Endothelial cell of umbilical vein (primary cell): ENCODE data around the gene SFRP2. TPM values are rescaled to one million over a fixed set of nuclear protein-coding genes. Genes with fewer than 3 reads are reported as not detected.

Experiments used
- BruUV-seq: library from RNA; stranded (reverse); fragments of 400-500 nt; replicated peaks from 2 replicates; lab custom pipeline; 2021; lab: Mats Ljungman, UMichigan
- CTCF ChIA-PET: fragments of 300-600, 350-600 bp; sonication (Branson Sonifier 250); formaldehyde crosslinking; loops from one replicate; lab custom pipeline; 2021; ENCODE audit warnings: antibody characterized with exemption, inconsistent platforms; lab: Charles Lee
- POLR2A ChIA-PET: fragments of 300-600, 350-600 bp; sonication (Branson Sonifier 250); formaldehyde crosslinking; loops from one replicate; lab custom pipeline; 2021; ENCODE audit warnings: antibody characterized with exemption, inconsistent platforms; lab: Charles Lee
- DNase-seq: peaks from one replicate; pipeline ENCODE4 v3.0.0-alpha.2; 2011; ENCODE audit warnings: low read depth, low spot score
- FAIRE-seq: peaks from 2 replicates; lab custom pipeline; 2011; peaks lifted over from hg19 to GRCh38; lab: Jason Lieb, UNC
- H2AFZ ChIP-seq: 2 replicates; pipeline ENCODE4 v1.6.0; 2012; ENCODE audit warnings: low read depth, low read length, control low read depth, inconsistent platforms
- H3K27ac ChIP-seq: 2 replicates; pipeline ENCODE4 v1.5.1; 2011; ENCODE audit warnings: low read depth, mild to moderate bottlenecking, control low read depth, low read length, moderate library complexity; ENCODE audit not compliant: insufficient read depth
- H3K27me3 ChIP-seq, 2 experiments: 2 replicates each; pipeline versions ENCODE4 v1.6.0 to v1.6.1; 2011; ENCODE audit warnings: low read length in 2 of 2, mixed read lengths in 1 of 2; ENCODE audit not compliant: control insufficient read depth in 2 of 2, insufficient read depth in 2 of 2
- H3K36me3 ChIP-seq, 2 experiments: 2 replicates in 1 of 2; 3 replicates in 1 of 2; pipeline ENCODE4 v1.5.1; 2011; ENCODE audit warnings: low read length in 2 of 2, mild to moderate bottlenecking in 1 of 2, moderate library complexity in 1 of 2; ENCODE audit not compliant: control insufficient read depth in 2 of 2, insufficient read depth in 2 of 2; ENCODE audit errors: extremely low read depth in 1 of 2
- H3K4me1 ChIP-seq: 3 replicates; pipeline ENCODE4 v1.5.1; 2011; ENCODE audit warnings: mild to moderate bottlenecking, low read length; ENCODE audit not compliant: control insufficient read depth, insufficient read depth; ENCODE audit errors: extremely low read depth
- H3K4me2 ChIP-seq: 2 replicates; pipeline ENCODE4 v1.6.1; 2011; ENCODE audit warnings: low read length, control low read depth, mixed read lengths; ENCODE audit not compliant: insufficient read depth
- H3K4me3 ChIP-seq, 3 experiments: fragments of 200-600 bp in 1 of 3; sonication (generic), shearing (Covaris generic) in 1 of 3; replicated peaks in 1 of 3; 2 replicates each; pipeline ENCODE4 v1.5.1; 2011 to 2016; ENCODE audit warnings: control low read depth in 3 of 3, low read length in 3 of 3, mild to moderate bottlenecking in 2 of 3, inconsistent platforms in 1 of 3, low read depth in 1 of 3, moderate library complexity in 1 of 3; ENCODE audit not compliant: insufficient read depth in 1 of 3
- H3K79me2 ChIP-seq: 2 replicates; pipeline ENCODE4 v1.6.0; 2012; ENCODE audit warnings: low read length, inconsistent platforms; ENCODE audit not compliant: control insufficient read depth, insufficient read depth
- H3K9ac ChIP-seq: replicated peaks from 2 replicates; pipeline ENCODE3; 2011; ENCODE audit warnings: low read length, control low read depth; ENCODE audit not compliant: insufficient read depth; ENCODE audit errors: extremely low read depth
- H3K9me1 ChIP-seq: replicated peaks from 3 replicates; pipeline ENCODE4 v1.6.0; 2011; ENCODE audit warnings: mild to moderate bottlenecking, low read length; ENCODE audit not compliant: control insufficient read depth, insufficient read depth; ENCODE audit errors: extremely low read depth
- H3K9me3 ChIP-seq: replicated peaks from 2 replicates; pipeline ENCODE4 v1.5.1; 2012; ENCODE audit warnings: low read length, inconsistent platforms; ENCODE audit not compliant: control insufficient read depth, insufficient read depth
- H4K20me1 ChIP-seq: replicated peaks from 2 replicates; pipeline ENCODE3; 2011; ENCODE audit warnings: mild to moderate bottlenecking, low read length; ENCODE audit not compliant: control insufficient read depth, insufficient read depth; ENCODE audit errors: extremely low read depth
- EZH2 ChIP-seq: IDR thresholded peaks from 2 replicates; pipeline ENCODE4 v1.6.1; 2012; ENCODE audit warnings: borderline replicate concordance, low read depth, mild to moderate bottlenecking, moderate library complexity, low read length, inconsistent platforms; ENCODE audit not compliant: severe bottlenecking
- FOS ChIP-seq: IDR thresholded peaks from 2 replicates; pipeline ENCODE4 v1.6.1; 2011; ENCODE audit warnings: mild to moderate bottlenecking, low read length, moderate library complexity, borderline replicate concordance; ENCODE audit not compliant: insufficient read depth
- GATA2 ChIP-seq: IDR thresholded peaks from 2 replicates; pipeline ENCODE4 v1.7.0; 2011; ENCODE audit warnings: low read depth, mild to moderate bottlenecking, moderate library complexity, mixed read lengths, low read length; ENCODE audit not compliant: insufficient read length, insufficient read depth
- JUN ChIP-seq: IDR thresholded peaks from 2 replicates; pipeline ENCODE4 v1.6.1; 2011; ENCODE audit warnings: borderline replicate concordance, low read depth; ENCODE audit not compliant: insufficient read length, insufficient read depth
- MYC ChIP-seq: IDR thresholded peaks from one replicate; pipeline ENCODE4 v1.6.1; 2011; ENCODE audit warnings: mild to moderate bottlenecking, low read depth, low read length
- POLR2A ChIP-seq: IDR thresholded peaks from 2 replicates; pipeline ENCODE4 v1.6.1; 2012; ENCODE audit warnings: low read depth, mild to moderate bottlenecking, control low read depth, low read length
- POLR2AphosphoS5 ChIP-seq: IDR thresholded peaks from 2 replicates; pipeline ENCODE4 v1.6.1; 2012; ENCODE audit warnings: low read depth, mild to moderate bottlenecking, control low read depth, low read length, moderate library complexity; ENCODE audit not compliant: insufficient read depth
- dilution Hi-C: fragments of 300-500 bp; cut with MboI; formaldehyde crosslinking; loops from one replicate; pipeline ENCODE4 v1.15.0; 2019; ENCODE audit warnings: low sequenced_read_pairs; ENCODE audit not compliant: extremely low pct_ligation_motif_present
- intact Hi-C: fragments of 100-400 bp; cut with micrococcal nuclease; formaldehyde crosslinking; loops from one replicate; pipeline ENCODE4 v1.10.0; 2022
- polyA plus RNA-seq, 4 experiments: library from polyadenylated mRNA; depleted of rRNA in 3 of 4; stranded (reverse) in 3 of 4; unstranded in 1 of 4; fragments of >200 nt; gene quantifications; 2 replicates each; pipeline versions ENCODE4 v1.2.1 to v1.2.3, GENCODE V29; 2011 to 2012; ENCODE audit warnings: missing spikeins in 1 of 4
- total RNA-seq: library from RNA; stranded (reverse); gene quantifications from 2 replicates; pipeline ENCODE4 v1.2.3, GENCODE V29; 2021
- TF ChIP-seq, protein P1 (sequence below): IDR thresholded peaks from 2 replicates; pipeline ENCODE4 v1.6.1; 2011; ENCODE audit not compliant: insufficient read depth, insufficient read length
- TF ChIP-seq, protein P2 (sequence below), 2 donors: IDR thresholded peaks; 1 replicate in 1 of 2; 2 replicates in 1 of 2; pipeline ENCODE4 v1.5.1; 2011; ENCODE audit warnings: low read length in 2 of 2, mild to moderate bottlenecking in 2 of 2, moderate library complexity in 2 of 2, control low read depth in 1 of 2, inconsistent platforms in 1 of 2, low read depth in 1 of 2; ENCODE audit not compliant: insufficient read depth in 1 of 2; ENCODE audit errors: extremely low read depth in 1 of 2

The SFRP2 gene
- total and polyA plus RNA-seq, 2 donors (not counting 3 experiments of a cell fraction or from before 2014, with no cell fraction given) = 0.04 TPM; not detected in 1

DNA sequence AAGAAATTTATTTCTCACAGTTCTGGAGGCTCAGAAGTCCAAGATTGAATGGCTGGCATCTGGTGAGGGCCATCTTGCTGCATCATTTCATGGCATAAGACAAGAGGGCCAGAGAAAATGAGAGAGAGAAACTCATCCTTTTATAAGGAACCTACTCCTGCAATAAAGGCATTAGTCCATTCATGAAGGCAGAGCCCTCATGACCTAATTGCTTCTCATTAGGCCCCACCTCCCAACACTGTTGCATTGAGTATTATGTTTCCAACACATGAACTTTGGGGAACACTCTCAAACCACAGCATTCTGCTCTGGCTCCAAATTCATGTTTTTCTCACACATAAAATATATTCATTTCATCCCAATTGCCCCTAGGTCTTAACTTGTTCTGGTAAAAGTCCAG is 43.2 kb downstream of the SFRP2 start:
- ChIA-PET CTCF (no interaction called here), POLR2A (no interaction called here)
- H3K9me3 ChIP-seq = no peaks in the 10 kb centered on the region
- no TSS peak for BruUV-seq
- no peak overlapping the region for H3K9ac ChIP-seq
- H3K36me3 ChIP-seq = no peaks in the 10 kb centered on the region
- no peaks in the 10 kb centered on the region for H3K9me1 ChIP-seq
- no peak overlapping the region for H3K4me2 ChIP-seq
- H3K4me1 ChIP-seq = no peaks in the 10 kb centered on the region
- no peaks in the 10 kb centered on the region for H4K20me1 ChIP-seq
- no peak overlapping the region for H2AFZ ChIP-seq
- no peaks in the 10 kb centered on the region for H3K79me2 ChIP-seq
- no peak overlapping the region for H3K27ac ChIP-seq
- no peak for TF ChIP-seq GATA2
- TF ChIP-seq POLR2A = no peak
- TF ChIP-seq FOS = no peak
- TF ChIP-seq POLR2AphosphoS5 = no peak
- TF ChIP-seq JUN = no peak
- no peak for TF ChIP-seq MYC
- TF ChIP-seq, protein P1, sequence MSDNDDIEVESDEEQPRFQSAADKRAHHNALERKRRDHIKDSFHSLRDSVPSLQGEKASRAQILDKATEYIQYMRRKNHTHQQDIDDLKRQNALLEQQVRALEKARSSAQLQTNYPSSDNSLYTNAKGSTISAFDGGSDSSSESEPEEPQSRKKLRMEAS = no peak
- TF ChIP-seq, protein P2, sequence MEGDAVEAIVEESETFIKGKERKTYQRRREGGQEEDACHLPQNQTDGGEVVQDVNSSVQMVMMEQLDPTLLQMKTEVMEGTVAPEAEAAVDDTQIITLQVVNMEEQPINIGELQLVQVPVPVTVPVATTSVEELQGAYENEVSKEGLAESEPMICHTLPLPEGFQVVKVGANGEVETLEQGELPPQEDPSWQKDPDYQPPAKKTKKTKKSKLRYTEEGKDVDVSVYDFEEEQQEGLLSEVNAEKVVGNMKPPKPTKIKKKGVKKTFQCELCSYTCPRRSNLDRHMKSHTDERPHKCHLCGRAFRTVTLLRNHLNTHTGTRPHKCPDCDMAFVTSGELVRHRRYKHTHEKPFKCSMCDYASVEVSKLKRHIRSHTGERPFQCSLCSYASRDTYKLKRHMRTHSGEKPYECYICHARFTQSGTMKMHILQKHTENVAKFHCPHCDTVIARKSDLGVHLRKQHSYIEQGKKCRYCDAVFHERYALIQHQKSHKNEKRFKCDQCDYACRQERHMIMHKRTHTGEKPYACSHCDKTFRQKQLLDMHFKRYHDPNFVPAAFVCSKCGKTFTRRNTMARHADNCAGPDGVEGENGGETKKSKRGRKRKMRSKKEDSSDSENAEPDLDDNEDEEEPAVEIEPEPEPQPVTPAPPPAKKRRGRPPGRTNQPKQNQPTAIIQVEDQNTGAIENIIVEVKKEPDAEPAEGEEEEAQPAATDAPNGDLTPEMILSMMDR (IDR thresholded peaks at IDR 0.05; ENCODE audit: extremely low read depth in 1 of 2, insufficient read depth in 1 of 2, low read depth in 1 of 2, low read length in 2 of 2) = no peak
- TF ChIP-seq EZH2 = no peak
- FAIRE-seq = no peak
- no peak for DNase-seq
- no peak overlapping the region for H3K4me3 ChIP-seq
- H3K27me3 ChIP-seq = peaks cover 3 to 4% of the 10 kb centered on the region in 2 experiments
- intact Hi-C loops (no loop called here), dilution Hi-C loops (no loop called here)
